HCT116 (cell line): ENCODE measurements around the gene FFAR4. TPM values are rescaled to one million over a fixed set of nuclear protein-coding genes. Genes with fewer than 3 reads are reported as not detected.

Experiments used
- ATAC-seq: fragments of 200-7000 bp; cut with Tn5 transposase; 2 replicates; pipeline ENCODE4 v1.9.1; 2020; ENCODE audit warnings: mild to moderate bottlenecking, moderate library complexity
- BruUV-seq: library from RNA; stranded (reverse); fragments of 400-500 nt; replicated peaks from 2 replicates; lab custom pipeline; 2021; lab: Mats Ljungman, UMichigan
- CTCF ChIA-PET: fragments of 300-600 bp; sonication (Branson Sonifier 250); formaldehyde crosslinking; loops from one replicate; lab custom pipeline; 2021; ENCODE audit warnings: antibody characterized with exemption; lab: Charles Lee
- POLR2A ChIA-PET: fragments of 300-600, 350-600 bp; sonication (Branson Sonifier 250); formaldehyde crosslinking; loops from one replicate; lab custom pipeline; 2021; ENCODE audit warnings: antibody characterized with exemption; lab: Charles Lee
- RAD21 ChIA-PET, 2 experiments: fragments of 300-600 bp; sonication (Branson Sonifier 250); formaldehyde crosslinking; loops; one replicate each; lab custom pipeline; 2023; ENCODE audit warnings: low total read pairs in 2 of 2; ENCODE audit not compliant: uncharacterized antibody in 2 of 2, unreplicated experiment in 2 of 2, low non-redundant PET in 1 of 2; lab: Charles Lee
- DNase-seq: peaks from one replicate; pipeline ENCODE4 v3.0.0-alpha.2; 2010; ENCODE audit warnings: low read depth, low spot score
- H2AFZ ChIP-seq: fragments of 200-600 bp; shearing (Covaris generic), sonication (generic); 2 replicates; pipeline ENCODE4 v1.6.1; 2017; ENCODE audit warnings: low read depth, mixed run types, mixed read lengths, antibody characterized with exemption, low read length; ENCODE audit not compliant: poor library complexity, severe bottlenecking
- H3K27ac ChIP-seq: 2 replicates; pipeline ENCODE4 v1.5.1; 2012; ENCODE audit warnings: low read depth, low read length
- H3K27me3 ChIP-seq: fragments of 200-600 bp; sonication (generic); 2 replicates; pipeline ENCODE4 v1.6.1; 2016; ENCODE audit warnings: mixed run types, low read length, mixed read lengths; ENCODE audit not compliant: insufficient read depth
- H3K36me3 ChIP-seq, 2 experiments: fragments of 200-500 bp in 1 of 2; fragments of 200-600 bp in 1 of 2; sonication (Bioruptor generic) in 1 of 2; sonication (generic) in 1 of 2; 2 replicates each; pipeline versions ENCODE4 v1.5.1 to v1.6.1; 2014 to 2016; ENCODE audit warnings: low read length in 2 of 2, inconsistent platforms in 1 of 2, mixed read lengths in 1 of 2, mixed run types in 1 of 2; ENCODE audit not compliant: insufficient read depth in 2 of 2, control insufficient read depth in 1 of 2
- H3K4me1 ChIP-seq, 2 experiments: fragments of 200-600 bp in 1 of 2; sonication (generic) in 1 of 2; 2 replicates each; pipeline versions ENCODE4 v1.5.1 to v1.6.1; 2012 to 2017; ENCODE audit warnings: low read length in 2 of 2, inconsistent platforms in 1 of 2, mild to moderate bottlenecking in 1 of 2, mixed read lengths in 1 of 2, mixed run types in 1 of 2, moderate library complexity in 1 of 2; ENCODE audit not compliant: insufficient read depth in 2 of 2, control insufficient read depth in 1 of 2
- H3K4me2 ChIP-seq: fragments of 200-600 bp; sonication (generic); 2 replicates; pipeline ENCODE4 v1.6.1; 2017; ENCODE audit warnings: mixed run types, low read length, mixed read lengths
- H3K4me3 ChIP-seq, 2 experiments: fragments of 200-600 bp in 1 of 2; sonication (generic) in 1 of 2; replicated peaks in 1 of 2; 2 replicates each; pipeline ENCODE4 v1.5.1; 2011 to 2016; ENCODE audit warnings: low read length in 2 of 2, control low read depth in 1 of 2, low read depth in 1 of 2, mild to moderate bottlenecking in 1 of 2, mixed read lengths in 1 of 2, mixed run types in 1 of 2
- H3K79me2 ChIP-seq: fragments of 200-600 bp; sonication (generic); 2 replicates; pipeline ENCODE4 v1.6.1; 2017; ENCODE audit warnings: mild to moderate bottlenecking, mixed run types, low read length, moderate library complexity, mixed read lengths; ENCODE audit not compliant: insufficient read depth
- H3K9ac ChIP-seq: fragments of 200-600 bp; sonication (generic); 2 replicates; pipeline ENCODE4 v1.6.1; 2016; ENCODE audit warnings: low read length, mixed read lengths
- H3K9me2 ChIP-seq: fragments of 200-600 bp; sonication (generic), shearing (Covaris generic); 2 replicates; pipeline ENCODE4 v1.6.1; 2017; ENCODE audit warnings: mixed run types, mild to moderate bottlenecking, moderate library complexity; ENCODE audit not compliant: insufficient read depth
- H3K9me3 ChIP-seq, 2 experiments: fragments of 200-500 bp in 1 of 2; fragments of 200-600 bp in 1 of 2; sonication (Bioruptor generic) in 1 of 2; sonication (generic) in 1 of 2; 2 replicates each; pipeline ENCODE4 v1.6.1; 2014 to 2017; ENCODE audit warnings: low read length in 2 of 2, mixed read lengths in 2 of 2, inconsistent platforms in 1 of 2, low read depth in 1 of 2, mild to moderate bottlenecking in 1 of 2, mixed run types in 1 of 2, moderate library complexity in 1 of 2; ENCODE audit not compliant: control insufficient read depth in 1 of 2, insufficient read depth in 1 of 2
- H4K20me1 ChIP-seq: fragments of 200-600 bp; sonication (generic), shearing (Covaris generic); 2 replicates; pipeline ENCODE4 v1.6.1; 2017; ENCODE audit warnings: mixed run types, mild to moderate bottlenecking, moderate library complexity; ENCODE audit not compliant: insufficient read depth
- CBX3 ChIP-seq: IDR thresholded peaks from 2 replicates; pipeline ENCODE4 v1.6.1; 2012; ENCODE audit warnings: low read depth
- CEBPB ChIP-seq: IDR thresholded peaks from 2 replicates; pipeline ENCODE4 v1.6.1; 2012; ENCODE audit warnings: low read depth
- EGR1 ChIP-seq: IDR thresholded peaks from 2 replicates; pipeline ENCODE4 v1.6.1; 2012; ENCODE audit warnings: low read depth
- EZH2 ChIP-seq: fragments of 200-600 bp; sonication (generic); IDR thresholded peaks from 2 replicates; pipeline ENCODE4 v1.6.1; 2017; ENCODE audit warnings: antibody characterized with exemption, mixed run types
- FOSL1 ChIP-seq: IDR thresholded peaks from 2 replicates; pipeline ENCODE4 v1.6.1; 2012; ENCODE audit warnings: low read depth
- JUND ChIP-seq: IDR thresholded peaks from 2 replicates; pipeline ENCODE4 v1.6.1; 2012
- POLR2A ChIP-seq: IDR thresholded peaks from 2 replicates; pipeline ENCODE4 v1.7.0; 2011; ENCODE audit warnings: borderline replicate concordance; ENCODE audit not compliant: insufficient read depth, insufficient read length; ENCODE audit errors: extremely low read depth
- RAD21 ChIP-seq: IDR thresholded peaks from 2 replicates; pipeline ENCODE4 v1.6.1; 2012; ENCODE audit warnings: low read depth, mild to moderate bottlenecking
- SP1 ChIP-seq: IDR thresholded peaks from 2 replicates; pipeline ENCODE4 v1.6.1; 2012; ENCODE audit warnings: low read depth
- SRF ChIP-seq: IDR thresholded peaks from 2 replicates; pipeline ENCODE4 v1.6.1; 2012; ENCODE audit warnings: low read depth
- TCF7L2 ChIP-seq: IDR thresholded peaks from 2 replicates; pipeline ENCODE4 v1.7.0; 2011; ENCODE audit warnings: borderline replicate concordance, inconsistent platforms; ENCODE audit not compliant: insufficient read depth, insufficient read length; ENCODE audit errors: extremely low read depth
- YY1 ChIP-seq: IDR thresholded peaks from 2 replicates; pipeline ENCODE4 v1.6.1; 2011; ENCODE audit warnings: low read length, low read depth, moderate library complexity, mild to moderate bottlenecking; ENCODE audit not compliant: insufficient replicate concordance; ENCODE audit errors: extremely low read depth
- ZFX ChIP-seq: fragments of 450-650 bp; IDR thresholded peaks from 2 replicates; pipeline ENCODE4 v1.6.1; 2017
- ZNF274 ChIP-seq: fragments of 200-500 bp; sonication (Bioruptor generic); IDR thresholded peaks from 2 replicates; pipeline ENCODE4 v1.6.1; 2014; ENCODE audit warnings: mild to moderate bottlenecking, low read depth, low read length, inconsistent platforms
- intact Hi-C: fragments of 100-400 bp; cut with micrococcal nuclease; formaldehyde crosslinking; loops from 2 replicates; pipeline ENCODE4 v1.10.0; 2022
- total RNA-seq: library from RNA; stranded (reverse); gene quantifications from one replicate; pipeline ENCODE4 v1.2.1, GENCODE V29; 2021; ENCODE audit not compliant: unreplicated experiment
- TF ChIP-seq, protein P1 (sequence below): IDR thresholded peaks from 2 replicates; pipeline ENCODE4 v1.6.1; 2012; ENCODE audit warnings: low read depth
- TF ChIP-seq, protein P2 (sequence below): IDR thresholded peaks from 2 replicates; pipeline ENCODE4 v1.6.1; 2012
- TF ChIP-seq, protein P3 (sequence below): IDR thresholded peaks from 2 replicates; pipeline ENCODE4 v1.6.1; 2012
- TF ChIP-seq, protein P4 (sequence below), 3 experiments: fragments of 200-600 bp in 1 of 3; sonication (generic) in 1 of 3; IDR thresholded peaks in 2 of 3; conservative IDR thresholded peaks in 1 of 3; 2 replicates each; pipeline ENCODE4 v1.5.1; 2012 to 2017; ENCODE audit warnings: low read depth in 2 of 3, low read length in 2 of 3, antibody characterized with exemption in 1 of 3, borderline replicate concordance in 1 of 3, control low read depth in 1 of 3, mild to moderate bottlenecking in 1 of 3, mixed read lengths in 1 of 3, mixed run types in 1 of 3, moderate library complexity in 1 of 3; ENCODE audit not compliant: insufficient read depth in 1 of 3

The FFAR4 gene
- total RNA-seq, 1 experiment from 2014 or later: not detected

DNA sequence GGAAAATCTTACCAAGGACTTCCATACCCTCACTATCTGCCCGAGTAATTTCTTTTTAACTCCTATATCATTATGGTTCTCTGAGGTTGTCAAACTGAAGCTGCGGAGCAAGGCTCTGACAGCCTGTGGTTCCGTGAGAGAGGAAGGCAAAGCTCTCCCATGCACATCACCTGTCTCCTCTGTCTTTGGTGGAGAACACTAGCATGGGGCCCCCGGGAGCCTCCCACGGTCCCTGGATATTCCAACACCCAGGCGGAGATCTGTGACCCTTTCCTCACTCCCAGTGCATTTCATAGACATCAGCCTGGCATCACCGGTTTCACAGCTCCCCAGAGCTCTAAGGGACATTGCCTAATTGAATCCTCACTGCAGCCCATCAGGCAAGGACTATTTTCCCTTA lies 24.2 kb downstream of the FFAR4 start:
- no peak overlapping the region for H2AFZ ChIP-seq
- H3K27ac ChIP-seq: no peak overlapping the region
- no peaks in the 10 kb centered on the region for H3K9me3 ChIP-seq
- H3K27me3 ChIP-seq: no peaks in the 10 kb centered on the region
- no peaks in the 10 kb centered on the region for H3K36me3 ChIP-seq
- CTCF ChIA-PET: no interaction called here
- intact Hi-C loops: no loop called here
- no peaks in the 10 kb centered on the region for H4K20me1 ChIP-seq
- H3K9me2 ChIP-seq: no peaks in the 10 kb centered on the region
- RAD21 ChIA-PET: no interaction called here
- ATAC-seq (no peak), DNase-seq (no peak)
- TF ChIP-seq RAD21 (no peak), SP1 (no peak), CBX3 (no peak), ZNF274 (no peak), CEBPB (no peak), JUND (no peak), SRF (no peak), FOSL1 (no peak), EZH2 (no peak), EGR1 (no peak), YY1 (no peak), ZFX (no peak), POLR2A (no peak), TCF7L2 (no peak)
- TF ChIP-seq, protein P1, sequence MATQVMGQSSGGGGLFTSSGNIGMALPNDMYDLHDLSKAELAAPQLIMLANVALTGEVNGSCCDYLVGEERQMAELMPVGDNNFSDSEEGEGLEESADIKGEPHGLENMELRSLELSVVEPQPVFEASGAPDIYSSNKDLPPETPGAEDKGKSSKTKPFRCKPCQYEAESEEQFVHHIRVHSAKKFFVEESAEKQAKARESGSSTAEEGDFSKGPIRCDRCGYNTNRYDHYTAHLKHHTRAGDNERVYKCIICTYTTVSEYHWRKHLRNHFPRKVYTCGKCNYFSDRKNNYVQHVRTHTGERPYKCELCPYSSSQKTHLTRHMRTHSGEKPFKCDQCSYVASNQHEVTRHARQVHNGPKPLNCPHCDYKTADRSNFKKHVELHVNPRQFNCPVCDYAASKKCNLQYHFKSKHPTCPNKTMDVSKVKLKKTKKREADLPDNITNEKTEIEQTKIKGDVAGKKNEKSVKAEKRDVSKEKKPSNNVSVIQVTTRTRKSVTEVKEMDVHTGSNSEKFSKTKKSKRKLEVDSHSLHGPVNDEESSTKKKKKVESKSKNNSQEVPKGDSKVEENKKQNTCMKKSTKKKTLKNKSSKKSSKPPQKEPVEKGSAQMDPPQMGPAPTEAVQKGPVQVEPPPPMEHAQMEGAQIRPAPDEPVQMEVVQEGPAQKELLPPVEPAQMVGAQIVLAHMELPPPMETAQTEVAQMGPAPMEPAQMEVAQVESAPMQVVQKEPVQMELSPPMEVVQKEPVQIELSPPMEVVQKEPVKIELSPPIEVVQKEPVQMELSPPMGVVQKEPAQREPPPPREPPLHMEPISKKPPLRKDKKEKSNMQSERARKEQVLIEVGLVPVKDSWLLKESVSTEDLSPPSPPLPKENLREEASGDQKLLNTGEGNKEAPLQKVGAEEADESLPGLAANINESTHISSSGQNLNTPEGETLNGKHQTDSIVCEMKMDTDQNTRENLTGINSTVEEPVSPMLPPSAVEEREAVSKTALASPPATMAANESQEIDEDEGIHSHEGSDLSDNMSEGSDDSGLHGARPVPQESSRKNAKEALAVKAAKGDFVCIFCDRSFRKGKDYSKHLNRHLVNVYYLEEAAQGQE: no peak
- TF ChIP-seq, protein P2, sequence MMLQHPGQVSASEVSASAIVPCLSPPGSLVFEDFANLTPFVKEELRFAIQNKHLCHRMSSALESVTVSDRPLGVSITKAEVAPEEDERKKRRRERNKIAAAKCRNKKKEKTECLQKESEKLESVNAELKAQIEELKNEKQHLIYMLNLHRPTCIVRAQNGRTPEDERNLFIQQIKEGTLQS: no peak
- TF ChIP-seq, protein P3, sequence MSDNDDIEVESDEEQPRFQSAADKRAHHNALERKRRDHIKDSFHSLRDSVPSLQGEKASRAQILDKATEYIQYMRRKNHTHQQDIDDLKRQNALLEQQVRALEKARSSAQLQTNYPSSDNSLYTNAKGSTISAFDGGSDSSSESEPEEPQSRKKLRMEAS: no peak
- TF ChIP-seq, protein P4, sequence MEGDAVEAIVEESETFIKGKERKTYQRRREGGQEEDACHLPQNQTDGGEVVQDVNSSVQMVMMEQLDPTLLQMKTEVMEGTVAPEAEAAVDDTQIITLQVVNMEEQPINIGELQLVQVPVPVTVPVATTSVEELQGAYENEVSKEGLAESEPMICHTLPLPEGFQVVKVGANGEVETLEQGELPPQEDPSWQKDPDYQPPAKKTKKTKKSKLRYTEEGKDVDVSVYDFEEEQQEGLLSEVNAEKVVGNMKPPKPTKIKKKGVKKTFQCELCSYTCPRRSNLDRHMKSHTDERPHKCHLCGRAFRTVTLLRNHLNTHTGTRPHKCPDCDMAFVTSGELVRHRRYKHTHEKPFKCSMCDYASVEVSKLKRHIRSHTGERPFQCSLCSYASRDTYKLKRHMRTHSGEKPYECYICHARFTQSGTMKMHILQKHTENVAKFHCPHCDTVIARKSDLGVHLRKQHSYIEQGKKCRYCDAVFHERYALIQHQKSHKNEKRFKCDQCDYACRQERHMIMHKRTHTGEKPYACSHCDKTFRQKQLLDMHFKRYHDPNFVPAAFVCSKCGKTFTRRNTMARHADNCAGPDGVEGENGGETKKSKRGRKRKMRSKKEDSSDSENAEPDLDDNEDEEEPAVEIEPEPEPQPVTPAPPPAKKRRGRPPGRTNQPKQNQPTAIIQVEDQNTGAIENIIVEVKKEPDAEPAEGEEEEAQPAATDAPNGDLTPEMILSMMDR (IDR thresholded peaks at IDR 0.05 in 2 of 3, conservative IDR thresholded peaks at IDR 0.05 in 1 of 3; ENCODE audit: borderline replicate concordance in 1 of 3, insufficient read depth in 1 of 3, low read depth in 2 of 3, low read length in 2 of 3): no peak
- no peak overlapping the region for H3K4me2 ChIP-seq
- H3K79me2 ChIP-seq: no peaks in the 10 kb centered on the region
- BruUV-seq: no TSS peak
- H3K4me1 ChIP-seq: no peaks in the 10 kb centered on the region
- POLR2A ChIA-PET: no interaction called here
- no peak overlapping the region for H3K9ac ChIP-seq
- no peak overlapping the region for H3K4me3 ChIP-seq
